Stimulated activated naive B cell treated with anti-CD40 and anti-IgM and Interleukin-4, amounts not matched to agents 10 μg/mL and 1 μg/mL and 100 μg/mL, for 72 hours (primary cell): Measurements from ENCODE around the gene PRRT1.
"Not testable (repeated sequence)": the region's sequence is repeated elsewhere in the genome, so short reads cannot be mapped to it uniquely, and the experiment has no call there.

Experiments
- ATAC-seq, 2 donors: fragments of 150-1000 bp; cut with Tn5 transposase; replicated peaks; 2 replicates each; pipeline ENCODE4 v1.10.0; 2021; ENCODE audit warnings: moderate library complexity in 1 of 2
- DNase-seq: peaks from one replicate; pipeline ENCODE4 v3.0.0; 2021
- H3K27ac Mint-ChIP-seq: one replicate; pipeline ENCODE4 v1.8.0; 2022; ENCODE audit warnings: mild to moderate bottlenecking, mixed read lengths
- H3K27me3 Mint-ChIP-seq, 2 donors: one replicate each; pipeline ENCODE4 v1.8.0; 2022; ENCODE audit warnings: mixed read lengths in 2 of 2
- H3K36me3 Mint-ChIP-seq, 2 donors: one replicate each; pipeline ENCODE4 v1.8.0; 2022; ENCODE audit warnings: mixed read lengths in 2 of 2, mild to moderate bottlenecking in 1 of 2
- H3K4me1 Mint-ChIP-seq, 2 donors: one replicate each; pipeline ENCODE4 v1.8.0; 2022; ENCODE audit warnings: mixed read lengths in 2 of 2, mild to moderate bottlenecking in 1 of 2
- H3K4me3 Mint-ChIP-seq, 2 donors: one replicate each; pipeline ENCODE4 v1.8.0; 2022; ENCODE audit warnings: mild to moderate bottlenecking in 2 of 2, mixed read lengths in 2 of 2, moderate library complexity in 1 of 2
- H3K9me3 Mint-ChIP-seq, 2 donors: one replicate each; pipeline ENCODE4 v1.8.0; 2022; ENCODE audit warnings: mixed read lengths in 2 of 2, mild to moderate bottlenecking in 1 of 2

PRRT1 gene

GRCh38 chr6:32105433-32105832 lies 46.3 kb downstream of the PRRT1 start:
- Mint-ChIP-seq H3K4me3 (no peak overlapping the region), H3K36me3 (peaks cover 0 to 2% of the 10 kb centered on the region in 2 donors), H3K4me1 (peaks cover 17 to 27% of the 10 kb centered on the region in 2 donors), H3K9me3 (peaks cover 0 to 4% of the 10 kb centered on the region in 2 donors), H3K27me3 (peaks cover 54 to 63% of the 10 kb centered on the region in 2 donors), H3K27ac (no peak overlapping the region)
- ATAC-seq (no peak), DNase-seq (no peak)

GRCh38 chr6:32102255-32102654 lies 49.5 kb downstream of the PRRT1 start:
- Mint-ChIP-seq H3K9me3 (peaks cover 0 to 4% of the 10 kb centered on the region in 2 donors), H3K27ac (no peak overlapping the region), H3K27me3 (peaks cover 54 to 74% of the 10 kb centered on the region in 2 donors), H3K4me3 (no peak overlapping the region), H3K4me1 (no peaks in the 10 kb centered on the region), H3K36me3 (peaks cover 0 to 2% of the 10 kb centered on the region in 2 donors)
- ATAC-seq (no peak), DNase-seq (no peak)

GRCh38 chr6:32100251-32100650 lies 51.5 kb downstream of the PRRT1 start:
- not testable (repeated sequence) for H3K9me3 Mint-ChIP-seq, DNase-seq, ATAC-seq, H3K36me3 Mint-ChIP-seq, H3K27ac Mint-ChIP-seq, H3K4me3 Mint-ChIP-seq
- Mint-ChIP-seq H3K4me1 (peaks cover 4 to 15% of the 10 kb centered on the region in 2 donors), H3K27me3 (peaks cover 59 to 74% of the 10 kb centered on the region in 2 donors)
